Activated CD8-positive, alpha-beta T cell treated with anti-CD3 and anti-CD28 coated beads for 36 hours (primary cell): ENCODE data around the gene STEAP1. TPM values are rescaled to one million over a fixed set of nuclear protein-coding genes. Genes with fewer than 3 reads are reported as not detected.

Experiments used
- ATAC-seq: fragments of 200-7000 bp; cut with Tn5 transposase; one replicate; pipeline ENCODE4 v1.10.0; 2021; ENCODE audit warnings: mild to moderate bottlenecking, moderate library complexity
- CTCF ChIA-PET: fragments of 350-600 bp; sonication (Branson Sonifier 250); formaldehyde crosslinking; loops from one replicate; lab custom pipeline; 2021; ENCODE audit warnings: antibody characterized with exemption; lab: Charles Lee
- POLR2A ChIA-PET: fragments of 350-600 bp; sonication (Branson Sonifier 250); formaldehyde crosslinking; loops from one replicate; lab custom pipeline; 2021; ENCODE audit warnings: antibody characterized with exemption; lab: Charles Lee
- DNase-seq: peaks from one replicate; pipeline ENCODE4 v3.0.0-alpha.2; 2020
- H3K27ac Mint-ChIP-seq: one replicate; pipeline ENCODE4 v1.8.0; 2021; ENCODE audit warnings: mild to moderate bottlenecking, mixed read lengths
- H3K27me3 Mint-ChIP-seq: one replicate; pipeline ENCODE4 v1.8.0; 2021; ENCODE audit warnings: mixed read lengths
- H3K36me3 Mint-ChIP-seq: one replicate; pipeline ENCODE4 v1.8.0; 2021; ENCODE audit warnings: low read depth, mixed read lengths
- H3K4me1 Mint-ChIP-seq: one replicate; pipeline ENCODE4 v1.8.0; 2021; ENCODE audit warnings: low read depth, mixed read lengths
- H3K4me3 Mint-ChIP-seq: one replicate; pipeline ENCODE4 v1.8.0; 2021; ENCODE audit warnings: mild to moderate bottlenecking, moderate library complexity, mixed read lengths
- H3K9me3 Mint-ChIP-seq: one replicate; pipeline ENCODE4 v1.8.0; 2021; ENCODE audit warnings: mixed read lengths
- intact Hi-C: fragments of 100-400 bp; cut with micrococcal nuclease; formaldehyde crosslinking; loops from one replicate; pipeline ENCODE4 v1.10.0; 2022
- total RNA-seq, 2 experiments: library from RNA; stranded (reverse); gene quantifications; one replicate each; pipeline ENCODE4 v1.2.3, GENCODE V29; 2021
- TF ChIP-seq, protein P1 (sequence below): fragments of 200-600 bp; IDR thresholded peaks from one replicate; pipeline ENCODE4 v1.8.0; 2022; ENCODE audit warnings: antibody characterized with exemption, mild to moderate bottlenecking

The STEAP1 gene
- total RNA-seq, 2 experiments from 2014 or later = 0.27 to 0.51 TPM

DNA sequence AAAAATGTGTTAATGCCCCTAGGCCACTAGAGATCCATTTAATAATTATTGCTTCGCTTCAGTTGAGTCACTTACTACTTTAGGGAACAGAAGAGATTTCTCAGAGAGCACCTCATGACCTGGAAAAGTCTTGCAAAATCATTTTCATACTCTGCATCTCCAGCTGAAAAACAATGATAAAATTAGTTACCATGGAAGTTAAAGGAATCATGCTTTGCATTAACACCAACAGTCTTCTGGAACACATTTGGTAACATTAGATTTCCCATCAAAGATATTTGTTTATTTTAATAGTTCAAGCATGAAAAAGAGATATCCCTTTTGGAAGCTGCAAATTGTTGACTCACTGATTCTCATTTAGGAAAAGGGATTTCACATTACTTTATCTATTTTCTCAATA lies 55.5 kb downstream of the STEAP1 start:
- intact Hi-C loops = no loop called here
- Mint-ChIP-seq H3K4me1 (peaks cover 4% of the 10 kb centered on the region), H3K27me3 (peaks cover 28% of the 10 kb centered on the region), H3K4me3 (no peak overlapping the region), H3K27ac (no peak overlapping the region), H3K9me3 (no peaks in the 10 kb centered on the region), H3K36me3 (no peaks in the 10 kb centered on the region)
- TF ChIP-seq, protein P1, sequence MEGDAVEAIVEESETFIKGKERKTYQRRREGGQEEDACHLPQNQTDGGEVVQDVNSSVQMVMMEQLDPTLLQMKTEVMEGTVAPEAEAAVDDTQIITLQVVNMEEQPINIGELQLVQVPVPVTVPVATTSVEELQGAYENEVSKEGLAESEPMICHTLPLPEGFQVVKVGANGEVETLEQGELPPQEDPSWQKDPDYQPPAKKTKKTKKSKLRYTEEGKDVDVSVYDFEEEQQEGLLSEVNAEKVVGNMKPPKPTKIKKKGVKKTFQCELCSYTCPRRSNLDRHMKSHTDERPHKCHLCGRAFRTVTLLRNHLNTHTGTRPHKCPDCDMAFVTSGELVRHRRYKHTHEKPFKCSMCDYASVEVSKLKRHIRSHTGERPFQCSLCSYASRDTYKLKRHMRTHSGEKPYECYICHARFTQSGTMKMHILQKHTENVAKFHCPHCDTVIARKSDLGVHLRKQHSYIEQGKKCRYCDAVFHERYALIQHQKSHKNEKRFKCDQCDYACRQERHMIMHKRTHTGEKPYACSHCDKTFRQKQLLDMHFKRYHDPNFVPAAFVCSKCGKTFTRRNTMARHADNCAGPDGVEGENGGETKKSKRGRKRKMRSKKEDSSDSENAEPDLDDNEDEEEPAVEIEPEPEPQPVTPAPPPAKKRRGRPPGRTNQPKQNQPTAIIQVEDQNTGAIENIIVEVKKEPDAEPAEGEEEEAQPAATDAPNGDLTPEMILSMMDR = no peak
- ATAC-seq = no peak
- ChIA-PET CTCF (no interaction called here), POLR2A (no interaction called here)
- no peak for DNase-seq

DNA sequence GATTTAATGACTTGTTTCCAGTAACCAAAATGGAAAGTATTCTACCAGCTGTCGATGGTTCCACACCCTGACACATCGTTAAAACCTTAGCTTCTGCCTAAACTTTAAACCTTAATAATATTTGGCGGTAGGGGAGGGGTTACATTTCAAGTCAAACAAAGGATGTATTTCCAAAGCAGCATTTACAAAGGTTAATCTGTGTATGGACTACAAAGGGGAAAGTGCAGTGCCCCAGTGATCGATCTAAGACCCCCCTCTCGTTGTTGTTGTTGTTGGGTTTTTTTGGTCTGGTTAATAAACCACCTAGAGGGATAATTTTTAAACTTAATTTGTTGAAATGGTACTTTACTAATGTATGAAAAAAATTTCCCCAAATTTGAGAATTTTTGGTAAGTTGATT lies 56.2 kb downstream of the STEAP1 start:
- no peak for ATAC-seq
- TF ChIP-seq, protein P1 = no peak
- CTCF ChIA-PET = interaction anchor here (1.7 to 2.1 kb wide), 2 partner anchors 32 to 217 kb away, joined by 5 to 8 read pairs; no protein-coding TSS in a partner anchor
- peaks cover 4% of the 10 kb centered on the region for H3K4me1 Mint-ChIP-seq
- no peaks in the 10 kb centered on the region for H3K9me3 Mint-ChIP-seq
- no peak overlapping the region for H3K4me3 Mint-ChIP-seq
- H3K36me3 Mint-ChIP-seq = no peaks in the 10 kb centered on the region
- peaks cover 28% of the 10 kb centered on the region for H3K27me3 Mint-ChIP-seq
- no peak for DNase-seq
- POLR2A ChIA-PET = no interaction called here
- intact Hi-C loops = no loop called here
- no peak overlapping the region for H3K27ac Mint-ChIP-seq

DNA sequence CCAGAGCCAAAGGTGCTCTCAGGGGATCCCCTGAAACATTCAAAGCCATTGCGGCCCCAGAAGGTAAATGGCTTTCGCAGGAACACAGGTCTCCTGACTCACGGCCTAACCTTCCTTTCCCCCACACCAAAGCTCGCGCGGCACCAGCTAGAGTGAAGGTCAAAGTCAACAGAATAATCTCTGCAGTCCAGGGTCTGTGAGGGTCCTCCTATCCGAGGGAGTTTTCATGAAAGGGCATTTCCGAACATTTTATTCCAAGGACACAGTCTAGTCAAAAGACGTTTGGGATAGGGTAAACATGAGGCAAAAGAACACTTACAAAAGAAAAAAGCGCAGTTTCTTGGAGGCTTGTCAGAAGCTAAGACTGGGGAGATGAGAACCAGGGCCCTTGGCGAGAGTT lies 56.7 kb downstream of the STEAP1 start:
- peak overlapping the region; percentile 35 for H3K4me3 Mint-ChIP-seq
- H3K27ac Mint-ChIP-seq = no peak overlapping the region
- TF ChIP-seq, protein P1 = no peak
- H3K9me3 Mint-ChIP-seq = no peaks in the 10 kb centered on the region
- peaks cover 28% of the 10 kb centered on the region for H3K27me3 Mint-ChIP-seq
- H3K36me3 Mint-ChIP-seq = no peaks in the 10 kb centered on the region
- intact Hi-C loops = no loop called here
- ChIA-PET POLR2A (interaction anchor here (1.2 kb wide), 1 partner anchor 32 kb away, joined by 3 read pairs; no protein-coding TSS in a partner anchor), CTCF (interaction anchor here (1.1 to 2.1 kb wide), 9 partner anchors 11 to 217 kb away, joined by 3 to 8 read pairs (median 7); partner anchors contain the start of gene STEAP1)
- no peak for DNase-seq
- peaks cover 4% of the 10 kb centered on the region for H3K4me1 Mint-ChIP-seq
- no peak for ATAC-seq

DNA sequence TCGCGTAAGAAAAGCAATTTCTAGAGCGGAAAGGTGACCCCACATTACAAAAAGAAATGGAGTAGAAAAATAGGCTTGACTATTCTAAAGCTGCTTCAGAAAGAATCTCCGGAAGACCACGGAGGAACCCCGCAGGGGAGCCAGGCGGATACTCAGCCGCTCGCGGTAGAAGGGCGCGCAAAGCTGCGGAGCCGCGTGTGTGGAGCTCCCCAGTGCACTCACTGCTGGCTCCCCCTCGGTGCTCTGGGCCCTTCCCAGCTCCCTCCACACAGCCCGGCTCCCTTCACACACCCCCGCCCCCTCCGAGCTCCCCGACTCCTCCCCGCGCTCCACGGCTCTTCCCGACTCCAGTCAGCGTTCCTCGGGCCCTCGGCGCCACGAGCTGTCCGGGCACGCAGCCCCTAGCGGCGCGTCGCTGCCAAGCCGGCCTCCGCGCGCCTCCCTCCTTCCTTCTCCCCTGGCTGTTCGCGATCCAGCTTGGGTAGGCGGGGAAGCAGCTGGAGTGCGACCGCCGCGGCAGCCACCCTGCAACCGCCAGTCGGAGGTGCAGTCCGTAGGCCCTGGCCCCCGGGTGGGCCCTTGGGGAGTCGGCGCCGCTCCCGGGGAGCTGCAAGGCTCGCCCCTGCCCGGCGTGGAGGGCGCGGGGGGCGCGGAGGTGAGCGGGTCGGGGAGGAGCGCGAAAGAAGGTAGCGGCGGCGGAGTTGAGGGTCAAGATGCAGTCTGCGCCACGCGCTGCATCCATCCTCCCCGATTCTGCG lies 57.3 kb downstream of the STEAP1 start, which contains the start of gene STEAP2:
Gene STEAP2 (plus strand): TSS at position 350 of the 758 bp plus-strand sequence. CDS start 13,343 bp downstream, outside the sequence.
- intact Hi-C loops = no loop called here
- Mint-ChIP-seq H3K27ac (no peak within 1 kb of the TSS), H3K36me3 (no peaks in the 10 kb centered on the region), H3K9me3 (no peaks in the 10 kb centered on the region), H3K27me3 (peaks cover 31% of the 10 kb centered on the region), H3K4me1 (peaks cover 4% of the 10 kb centered on the region), H3K4me3 (peak within 1 kb of the TSS; percentile 35)
- CTCF ChIA-PET = interaction anchor here (0.9 to 2.1 kb wide), 11 partner anchors 12 to 307 kb away, joined by 3 to 8 read pairs (median 5); partner anchors contain the start of gene STEAP1
- peak; percentile 76 for ATAC-seq
- TF ChIP-seq, protein P1 = peak; percentile 30
- DNase-seq = peak; percentile 39
- POLR2A ChIA-PET = interaction anchor here (1.2 kb wide), 1 partner anchor 33 kb away, joined by 3 read pairs; no protein-coding TSS in a partner anchor

DNA sequence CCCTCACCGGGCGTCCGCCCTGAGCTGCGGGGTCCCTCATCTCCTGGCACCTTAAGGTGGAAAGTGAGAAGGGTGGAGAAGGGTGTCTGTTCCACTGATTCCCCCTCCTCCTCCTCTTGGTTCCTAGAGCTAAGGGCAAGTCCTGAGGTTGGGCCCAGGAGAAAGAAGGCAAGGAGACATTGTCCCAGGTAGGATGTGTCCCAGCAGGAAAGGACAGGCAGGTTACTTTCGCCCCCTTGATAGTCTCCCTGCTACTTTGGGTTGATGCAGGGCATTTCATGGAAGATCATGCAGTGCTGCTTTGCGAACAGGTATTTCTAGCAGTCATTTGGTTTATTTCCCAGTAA lies 57.9 kb downstream of the STEAP1 start:
- ATAC-seq (no peak), DNase-seq (no peak)
- TF ChIP-seq, protein P1 = no peak
- ChIA-PET CTCF (interaction anchor here (0.9 to 2.1 kb wide), 11 partner anchors 12 to 306 kb away, joined by 3 to 8 read pairs (median 5); partner anchors contain the start of gene STEAP1), POLR2A (interaction anchor here (1.2 kb wide), 1 partner anchor 33 kb away, joined by 3 read pairs; no protein-coding TSS in a partner anchor)
- Mint-ChIP-seq H3K4me3 (no peak overlapping the region), H3K27me3 (peaks cover 31% of the 10 kb centered on the region), H3K9me3 (no peaks in the 10 kb centered on the region), H3K36me3 (no peaks in the 10 kb centered on the region), H3K27ac (no peak overlapping the region), H3K4me1 (peaks cover 4% of the 10 kb centered on the region)
- intact Hi-C loops = no loop called here
